ENCODE measurements around the gene DNAJC18.

The DNAJC18 gene

DNA sequence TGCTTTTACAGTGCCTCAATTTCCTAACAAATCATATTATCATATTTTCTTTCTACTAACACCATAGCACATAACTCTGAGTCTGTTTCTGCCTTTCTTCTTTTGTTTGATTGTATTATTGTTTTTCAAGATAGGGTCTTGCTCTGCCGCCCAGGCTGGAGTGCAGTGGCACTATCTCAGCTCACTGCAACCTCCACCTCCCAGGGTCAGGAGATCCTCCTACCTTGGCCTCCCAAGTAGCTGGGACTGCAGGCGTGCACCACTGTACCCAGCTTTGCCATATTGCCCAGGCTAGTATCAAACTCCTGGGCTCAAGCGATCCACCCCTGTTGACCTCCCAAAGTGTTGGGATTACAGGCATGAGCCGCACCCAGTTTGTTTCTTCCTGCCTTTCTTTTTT, 78.9 kb downstream of the DNAJC18 start:
- DNase-seq = no peak
